ENCODE results near the gene FBXO9.

- TF ChIP-seq, protein P1, sequence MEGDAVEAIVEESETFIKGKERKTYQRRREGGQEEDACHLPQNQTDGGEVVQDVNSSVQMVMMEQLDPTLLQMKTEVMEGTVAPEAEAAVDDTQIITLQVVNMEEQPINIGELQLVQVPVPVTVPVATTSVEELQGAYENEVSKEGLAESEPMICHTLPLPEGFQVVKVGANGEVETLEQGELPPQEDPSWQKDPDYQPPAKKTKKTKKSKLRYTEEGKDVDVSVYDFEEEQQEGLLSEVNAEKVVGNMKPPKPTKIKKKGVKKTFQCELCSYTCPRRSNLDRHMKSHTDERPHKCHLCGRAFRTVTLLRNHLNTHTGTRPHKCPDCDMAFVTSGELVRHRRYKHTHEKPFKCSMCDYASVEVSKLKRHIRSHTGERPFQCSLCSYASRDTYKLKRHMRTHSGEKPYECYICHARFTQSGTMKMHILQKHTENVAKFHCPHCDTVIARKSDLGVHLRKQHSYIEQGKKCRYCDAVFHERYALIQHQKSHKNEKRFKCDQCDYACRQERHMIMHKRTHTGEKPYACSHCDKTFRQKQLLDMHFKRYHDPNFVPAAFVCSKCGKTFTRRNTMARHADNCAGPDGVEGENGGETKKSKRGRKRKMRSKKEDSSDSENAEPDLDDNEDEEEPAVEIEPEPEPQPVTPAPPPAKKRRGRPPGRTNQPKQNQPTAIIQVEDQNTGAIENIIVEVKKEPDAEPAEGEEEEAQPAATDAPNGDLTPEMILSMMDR (IDR thresholded peaks at IDR 0.05; ENCODE audit: low read depth, low read length, missing input control), result no peak
- TF ChIP-seq HNF4G (IDR thresholded peaks at IDR 0.05) (no peak), GABPA (IDR thresholded peaks at IDR 0.05 in 1 of 2, conservative IDR thresholded peaks at IDR 0.05 in 1 of 2) (no peak)
These were observed 30.1 kb downstream of the FBXO9 start for GRCh38 chr6:53095270-53095669.
